ENCODE data around the gene MZT2A.
"Not testable (repeated sequence)": the region's sequence is repeated elsewhere in the genome, so short reads cannot be mapped to it uniquely, and the experiment has no call there.

Gene MZT2A

DNA sequence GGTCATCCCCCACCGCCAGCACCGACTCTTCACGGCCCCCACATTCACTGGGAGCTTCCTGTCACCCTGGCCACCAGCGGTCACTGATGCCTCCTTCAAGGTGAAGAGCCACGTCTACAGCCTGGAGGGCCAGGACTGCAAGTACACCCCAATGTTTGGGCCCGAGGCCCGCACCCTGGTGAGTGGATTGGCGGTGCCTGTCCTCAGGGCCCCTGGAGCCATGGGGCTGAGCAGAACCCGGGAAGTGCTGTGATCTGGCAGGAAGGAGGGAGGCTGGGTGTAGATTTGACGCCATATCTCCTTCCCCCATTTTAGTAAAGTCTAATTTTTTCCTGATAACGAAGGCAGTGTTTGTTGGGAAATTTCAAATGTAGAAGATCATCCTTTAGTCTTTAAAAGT lies 26.3 kb upstream of the MZT2A start:
- not testable (repeated sequence) for H3K9me3 ChIP-seq (ENCODE audit: control insufficient read depth, insufficient read depth, low read length); H3K9ac ChIP-seq (ENCODE audit: low read depth, low read length); H3K27me3 ChIP-seq (ENCODE audit: control insufficient read depth, insufficient read depth, low read length); H3K27ac ChIP-seq (ENCODE audit: low read depth, low read length); H3K4me3 ChIP-seq (ENCODE audit: low read depth, low read length); H3K4me1 ChIP-seq (ENCODE audit: control insufficient read depth, insufficient read depth, low read length)
- H3K36me3 ChIP-seq (ENCODE audit: control insufficient read depth, insufficient read depth, low read length), result peaks cover 50% of the 10 kb centered on the region

GRCh38 chr2:131517856-131518255 lies 25.7 kb upstream of the MZT2A start:
- peaks cover 53% of the 10 kb centered on the region for H3K36me3 ChIP-seq (ENCODE audit: control insufficient read depth, insufficient read depth, low read length)
- H3K27me3 ChIP-seq (ENCODE audit: control insufficient read depth, insufficient read depth, low read length); H3K9me3 ChIP-seq (ENCODE audit: control insufficient read depth, insufficient read depth, low read length); H3K9ac ChIP-seq (ENCODE audit: low read depth, low read length); H3K4me3 ChIP-seq (ENCODE audit: low read depth, low read length); H3K4me1 ChIP-seq (ENCODE audit: control insufficient read depth, insufficient read depth, low read length); H3K27ac ChIP-seq (ENCODE audit: low read depth, low read length): not testable (repeated sequence)

DNA sequence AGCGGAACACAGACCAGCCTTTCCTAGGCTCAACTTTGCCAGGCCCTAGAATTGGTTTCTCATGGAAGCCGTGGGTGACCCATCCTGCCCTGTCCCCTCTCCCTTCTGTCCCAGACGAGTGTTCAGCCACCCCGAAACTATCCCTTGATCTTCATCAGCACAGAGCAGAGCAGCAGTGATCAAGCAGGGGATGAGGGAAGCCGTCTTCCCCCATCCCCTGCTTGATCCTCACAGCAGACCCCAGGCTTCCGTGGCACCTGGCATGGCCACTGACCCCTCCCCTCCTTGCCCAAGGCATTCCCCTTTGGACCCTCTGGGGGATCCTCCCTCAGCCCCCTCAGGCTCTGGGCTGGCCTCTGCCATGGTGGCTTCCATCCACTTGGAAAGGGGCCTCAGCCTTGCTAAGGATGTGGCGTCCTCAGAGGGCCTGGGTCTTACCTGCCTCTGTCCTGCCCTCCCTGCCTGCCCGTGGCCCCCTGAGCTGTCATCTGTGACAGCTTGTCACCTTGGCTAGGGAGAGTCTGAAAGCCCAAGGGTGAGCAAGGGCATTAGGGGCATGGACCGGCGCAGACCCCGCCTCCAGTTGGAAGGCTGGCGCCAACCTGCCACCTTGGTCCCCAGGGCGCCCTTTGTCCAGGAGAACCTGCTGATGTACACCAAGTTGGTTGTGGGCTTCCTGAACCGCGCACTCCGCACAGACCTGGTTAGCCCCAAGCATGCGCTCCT lies 25.1 kb upstream of the MZT2A start:
- H3K27me3 ChIP-seq (ENCODE audit: control insufficient read depth, insufficient read depth, low read length), result no peaks in the 10 kb centered on the region
- H3K36me3 ChIP-seq (ENCODE audit: control insufficient read depth, insufficient read depth, low read length), result peaks cover 59% of the 10 kb centered on the region
- no peaks in the 10 kb centered on the region for H3K9me3 ChIP-seq (ENCODE audit: control insufficient read depth, insufficient read depth, low read length)
- H3K27ac ChIP-seq (ENCODE audit: low read depth, low read length), result no peak overlapping the region
- no peaks in the 10 kb centered on the region for H3K4me1 ChIP-seq (ENCODE audit: control insufficient read depth, insufficient read depth, low read length)
- no peak overlapping the region for H3K9ac ChIP-seq (ENCODE audit: low read depth, low read length)
- H3K4me3 ChIP-seq (ENCODE audit: low read depth, low read length), result no peak overlapping the region

DNA sequence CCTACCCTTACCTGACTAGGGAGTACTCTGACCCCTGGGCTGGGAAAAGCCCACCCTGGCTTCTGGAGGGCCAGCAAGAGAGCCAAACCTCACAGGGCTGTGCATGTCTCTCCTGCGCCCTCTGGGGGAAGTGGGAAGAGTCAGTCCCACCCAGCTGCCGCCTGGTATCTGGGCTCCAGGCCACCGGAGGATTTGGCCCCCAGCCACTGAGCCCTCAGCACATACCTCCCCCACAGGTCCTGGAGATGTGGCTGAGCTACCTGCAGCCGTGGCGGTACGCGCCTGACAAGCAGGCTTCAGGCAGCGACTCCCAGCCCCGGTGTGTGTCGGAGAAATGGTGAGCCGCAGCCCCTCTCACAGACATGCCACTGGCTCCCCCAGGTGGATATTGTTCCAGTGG lies 24.4 kb upstream of the MZT2A start:
- not testable (repeated sequence) for H3K4me3 ChIP-seq (ENCODE audit: low read depth, low read length); H3K27me3 ChIP-seq (ENCODE audit: control insufficient read depth, insufficient read depth, low read length); H3K27ac ChIP-seq (ENCODE audit: low read depth, low read length); H3K9ac ChIP-seq (ENCODE audit: low read depth, low read length); H3K4me1 ChIP-seq (ENCODE audit: control insufficient read depth, insufficient read depth, low read length); H3K9me3 ChIP-seq (ENCODE audit: control insufficient read depth, insufficient read depth, low read length)
- peaks cover 60% of the 10 kb centered on the region for H3K36me3 ChIP-seq (ENCODE audit: control insufficient read depth, insufficient read depth, low read length)

- Histone ChIP-seq H3K4me3 (ENCODE audit: low read depth, low read length) (no peak overlapping the region), H3K36me3 (ENCODE audit: control insufficient read depth, insufficient read depth, low read length) (peaks cover 60% of the 10 kb centered on the region), H3K27ac (ENCODE audit: low read depth, low read length) (no peak overlapping the region), H3K4me1 (ENCODE audit: control insufficient read depth, insufficient read depth, low read length) (no peaks in the 10 kb centered on the region), H3K27me3 (ENCODE audit: control insufficient read depth, insufficient read depth, low read length) (no peaks in the 10 kb centered on the region), H3K9ac (ENCODE audit: low read depth, low read length) (no peak overlapping the region), H3K9me3 (ENCODE audit: control insufficient read depth, insufficient read depth, low read length) (no peaks in the 10 kb centered on the region)
These were observed 23.8 kb upstream of the MZT2A start for GRCh38 chr2:131516011-131516410.

DNA sequence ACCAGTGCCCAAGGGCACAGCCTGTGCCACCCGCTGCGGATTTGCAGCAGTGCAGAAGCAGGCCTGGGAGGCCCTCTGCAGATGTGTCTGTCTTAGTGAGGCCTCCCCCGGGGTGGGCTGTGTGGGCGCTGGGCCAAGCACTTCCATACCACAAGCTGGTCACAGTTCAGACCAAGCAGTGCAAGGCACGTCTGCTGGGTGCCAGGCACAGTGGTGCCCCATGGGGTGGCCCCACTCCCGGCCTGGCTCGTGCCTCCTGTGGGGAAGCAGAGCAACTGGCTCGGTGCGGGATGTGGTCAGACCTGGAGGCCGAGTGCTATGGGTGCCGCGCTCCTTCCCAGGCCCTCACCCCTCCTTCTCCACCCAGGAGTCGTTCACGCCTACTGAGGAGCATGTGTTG lies 23.0 kb upstream of the MZT2A start:
- not testable (repeated sequence) for H3K9me3 ChIP-seq (ENCODE audit: control insufficient read depth, insufficient read depth, low read length); H3K27me3 ChIP-seq (ENCODE audit: control insufficient read depth, insufficient read depth, low read length)

GRCh38 chr2:131514408-131515166 lies 22.4 kb upstream of the MZT2A start:
- not testable (repeated sequence) for H3K9ac ChIP-seq (ENCODE audit: low read depth, low read length); H3K27ac ChIP-seq (ENCODE audit: low read depth, low read length); H3K27me3 ChIP-seq (ENCODE audit: control insufficient read depth, insufficient read depth, low read length); H3K9me3 ChIP-seq (ENCODE audit: control insufficient read depth, insufficient read depth, low read length); H3K4me1 ChIP-seq (ENCODE audit: control insufficient read depth, insufficient read depth, low read length); H3K4me3 ChIP-seq (ENCODE audit: low read depth, low read length)
- H3K36me3 ChIP-seq (ENCODE audit: control insufficient read depth, insufficient read depth, low read length), result peaks cover 55% of the 10 kb centered on the region

More for the DNA sequence above, 23.0 kb upstream of the MZT2A start:
- not testable (repeated sequence) for H3K9ac ChIP-seq (ENCODE audit: low read depth, low read length); H3K4me1 ChIP-seq (ENCODE audit: control insufficient read depth, insufficient read depth, low read length); H3K27ac ChIP-seq (ENCODE audit: low read depth, low read length); H3K4me3 ChIP-seq (ENCODE audit: low read depth, low read length)
- H3K36me3 ChIP-seq (ENCODE audit: control insufficient read depth, insufficient read depth, low read length), result peaks cover 54% of the 10 kb centered on the region

GRCh38 chr2:131511969-131512870 lies 20.0 kb upstream of the MZT2A start:
- not testable (repeated sequence) for H3K27ac ChIP-seq (ENCODE audit: low read depth, low read length); H3K9ac ChIP-seq (ENCODE audit: low read depth, low read length); H3K27me3 ChIP-seq (ENCODE audit: control insufficient read depth, insufficient read depth, low read length); H3K9me3 ChIP-seq (ENCODE audit: control insufficient read depth, insufficient read depth, low read length); H3K4me3 ChIP-seq (ENCODE audit: low read depth, low read length); H3K4me1 ChIP-seq (ENCODE audit: control insufficient read depth, insufficient read depth, low read length)
- H3K36me3 ChIP-seq (ENCODE audit: control insufficient read depth, insufficient read depth, low read length), result peaks cover 56% of the 10 kb centered on the region

- H3K36me3 ChIP-seq (ENCODE audit: control insufficient read depth, insufficient read depth, low read length), result peaks cover 57% of the 10 kb centered on the region
- not testable (repeated sequence) for H3K4me1 ChIP-seq (ENCODE audit: control insufficient read depth, insufficient read depth, low read length); H3K27ac ChIP-seq (ENCODE audit: low read depth, low read length); H3K9me3 ChIP-seq (ENCODE audit: control insufficient read depth, insufficient read depth, low read length); H3K27me3 ChIP-seq (ENCODE audit: control insufficient read depth, insufficient read depth, low read length); H3K9ac ChIP-seq (ENCODE audit: low read depth, low read length); H3K4me3 ChIP-seq (ENCODE audit: low read depth, low read length)
These were observed 19.2 kb upstream of the MZT2A start for GRCh38 chr2:131511291-131511968.

- H3K9ac ChIP-seq (ENCODE audit: low read depth, low read length), result no peak overlapping the region
- H3K4me3 ChIP-seq (ENCODE audit: low read depth, low read length), result no peak overlapping the region
- peaks cover 72% of the 10 kb centered on the region for H3K36me3 ChIP-seq (ENCODE audit: control insufficient read depth, insufficient read depth, low read length)
- H3K4me1 ChIP-seq (ENCODE audit: control insufficient read depth, insufficient read depth, low read length), result no peaks in the 10 kb centered on the region
- no peak overlapping the region for H3K27ac ChIP-seq (ENCODE audit: low read depth, low read length)
- no peaks in the 10 kb centered on the region for H3K27me3 ChIP-seq (ENCODE audit: control insufficient read depth, insufficient read depth, low read length)
- H3K9me3 ChIP-seq (ENCODE audit: control insufficient read depth, insufficient read depth, low read length), result no peaks in the 10 kb centered on the region
These were observed 17.4 kb upstream of the MZT2A start for GRCh38 chr2:131509615-131510014.

Measured in HUES48 (cell line).